ENCODE data around the gene ASCL2.

Gene ASCL2

GRCh38 chr11:2270322-2271076, at the start of gene ASCL2:
TSS of gene ASCL2 (minus strand) at chr11:2270588. CDS start at chr11:2270332, 256 bp downstream.
- DNase-seq, result no peak

GRCh38 chr11:2319791-2320472, 49.5 kb upstream of the ASCL2 start:
- no peak for DNase-seq

GRCh38 chr11:2318707-2319106, 48.3 kb upstream of the ASCL2 start:
- no peak for DNase-seq

- DNase-seq, result no peak
Observed at GRCh38 chr11:2318123-2318522, 47.7 kb upstream of the ASCL2 start.

- no peak for DNase-seq
Observed at GRCh38 chr11:2317354-2318050, 47.1 kb upstream of the ASCL2 start.

- DNase-seq, result no peak
Observed at GRCh38 chr11:2316963-2317244, 46.5 kb upstream of the ASCL2 start.

GRCh38 chr11:2316169-2316962, 46.0 kb upstream of the ASCL2 start:
- no peak for DNase-seq

GRCh38 chr11:2315395-2316168, 45.2 kb upstream of the ASCL2 start:
- DNase-seq, result no peak

GRCh38 chr11:2314525-2315394, 44.4 kb upstream of the ASCL2 start:
- DNase-seq, result peak; percentile 49

GRCh38 chr11:2314136-2314524, 43.7 kb upstream of the ASCL2 start:
- DNase-seq, result no peak

GRCh38 chr11:2313051-2313951, 42.9 kb upstream of the ASCL2 start:
- DNase-seq, result no peak

- peak; percentile 83 for DNase-seq
Observed at GRCh38 chr11:2312232-2313042, 42.0 kb upstream of the ASCL2 start.

- peak; percentile 18 for DNase-seq
Observed at GRCh38 chr11:2311353-2312133, 41.2 kb upstream of the ASCL2 start.

- no peak for DNase-seq
Observed at GRCh38 chr11:2310786-2311352, 40.5 kb upstream of the ASCL2 start.

- no peak for DNase-seq
Observed at GRCh38 chr11:2310073-2310785, 39.8 kb upstream of the ASCL2 start.

GRCh38 chr11:2309251-2310072, 39.1 kb upstream of the ASCL2 start:
- no peak for DNase-seq

- no peak for DNase-seq
Observed at GRCh38 chr11:2308713-2309112, 38.3 kb upstream of the ASCL2 start.

Data from EL (cell line).